Measurements from ENCODE around the gene PTGFRN. TPM values are rescaled to one million over a fixed set of nuclear protein-coding genes. Genes with fewer than 3 reads are reported as not detected.

Gene PTGFRN
- polyA plus RNA-seq, 1 donor from 2014 or later, result 20.1 TPM

DNA sequence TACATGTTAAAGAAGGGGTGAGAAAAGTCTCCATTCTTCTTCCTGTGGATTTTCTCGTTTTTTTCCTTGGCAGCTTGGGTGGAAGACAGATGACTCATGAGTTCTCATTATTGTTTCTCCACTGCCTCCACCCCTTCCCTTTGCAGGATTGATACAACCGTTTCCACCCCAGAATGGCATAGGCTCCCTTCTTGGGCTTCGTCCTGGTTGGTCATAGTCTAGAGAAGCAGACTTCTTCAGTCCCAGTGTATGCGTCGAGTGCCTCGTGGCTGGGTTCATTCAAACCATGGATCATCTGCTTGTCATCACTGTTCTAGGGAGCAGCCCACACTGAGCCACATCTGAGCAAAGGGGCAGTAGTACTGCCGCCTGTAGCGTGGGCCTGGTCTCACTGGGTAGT is 13.7 kb downstream of the PTGFRN start:
- Histone ChIP-seq H3K9me2 (ENCODE audit: insufficient read depth, low read length) (no peaks in the 10 kb centered on the region), H3K4me2 (ENCODE audit: low read length) (no peak overlapping the region), H3K27me3 (ENCODE audit: insufficient read depth, low read depth, low read length) (no peaks in the 10 kb centered on the region), H3K4me3 (ENCODE audit: low read length) (no peak overlapping the region), H3K27ac (ENCODE audit: low read length) (no peak overlapping the region), H2AFZ (ENCODE audit: low read depth, low read length) (no peak overlapping the region), H3K9me3 (ENCODE audit: low read length) (no peaks in the 10 kb centered on the region), H3K79me2 (replicated peaks; ENCODE audit: insufficient read depth, low read length) (peaks cover 9% of the 10 kb centered on the region), H3F3A (ENCODE audit: insufficient read depth, low read length, poor library complexity, severe bottlenecking) (no peaks in the 10 kb centered on the region), H3K9ac (ENCODE audit: low read length) (no peak overlapping the region), H4K20me1 (ENCODE audit: insufficient read depth) (no peaks in the 10 kb centered on the region), H3K36me3 (ENCODE audit: insufficient read depth, low read length) (no peaks in the 10 kb centered on the region)
- TF ChIP-seq TAF1 (IDR thresholded peaks at IDR 0.05; ENCODE audit: low read depth), result no peak
- no peak for TF ChIP-seq RAD21 (conservative IDR thresholded peaks at IDR 0.05)
- TF ChIP-seq, protein P1, sequence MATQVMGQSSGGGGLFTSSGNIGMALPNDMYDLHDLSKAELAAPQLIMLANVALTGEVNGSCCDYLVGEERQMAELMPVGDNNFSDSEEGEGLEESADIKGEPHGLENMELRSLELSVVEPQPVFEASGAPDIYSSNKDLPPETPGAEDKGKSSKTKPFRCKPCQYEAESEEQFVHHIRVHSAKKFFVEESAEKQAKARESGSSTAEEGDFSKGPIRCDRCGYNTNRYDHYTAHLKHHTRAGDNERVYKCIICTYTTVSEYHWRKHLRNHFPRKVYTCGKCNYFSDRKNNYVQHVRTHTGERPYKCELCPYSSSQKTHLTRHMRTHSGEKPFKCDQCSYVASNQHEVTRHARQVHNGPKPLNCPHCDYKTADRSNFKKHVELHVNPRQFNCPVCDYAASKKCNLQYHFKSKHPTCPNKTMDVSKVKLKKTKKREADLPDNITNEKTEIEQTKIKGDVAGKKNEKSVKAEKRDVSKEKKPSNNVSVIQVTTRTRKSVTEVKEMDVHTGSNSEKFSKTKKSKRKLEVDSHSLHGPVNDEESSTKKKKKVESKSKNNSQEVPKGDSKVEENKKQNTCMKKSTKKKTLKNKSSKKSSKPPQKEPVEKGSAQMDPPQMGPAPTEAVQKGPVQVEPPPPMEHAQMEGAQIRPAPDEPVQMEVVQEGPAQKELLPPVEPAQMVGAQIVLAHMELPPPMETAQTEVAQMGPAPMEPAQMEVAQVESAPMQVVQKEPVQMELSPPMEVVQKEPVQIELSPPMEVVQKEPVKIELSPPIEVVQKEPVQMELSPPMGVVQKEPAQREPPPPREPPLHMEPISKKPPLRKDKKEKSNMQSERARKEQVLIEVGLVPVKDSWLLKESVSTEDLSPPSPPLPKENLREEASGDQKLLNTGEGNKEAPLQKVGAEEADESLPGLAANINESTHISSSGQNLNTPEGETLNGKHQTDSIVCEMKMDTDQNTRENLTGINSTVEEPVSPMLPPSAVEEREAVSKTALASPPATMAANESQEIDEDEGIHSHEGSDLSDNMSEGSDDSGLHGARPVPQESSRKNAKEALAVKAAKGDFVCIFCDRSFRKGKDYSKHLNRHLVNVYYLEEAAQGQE (IDR thresholded peaks at IDR 0.05; ENCODE audit: borderline replicate concordance), result no peak
- TF ChIP-seq, protein P2, sequence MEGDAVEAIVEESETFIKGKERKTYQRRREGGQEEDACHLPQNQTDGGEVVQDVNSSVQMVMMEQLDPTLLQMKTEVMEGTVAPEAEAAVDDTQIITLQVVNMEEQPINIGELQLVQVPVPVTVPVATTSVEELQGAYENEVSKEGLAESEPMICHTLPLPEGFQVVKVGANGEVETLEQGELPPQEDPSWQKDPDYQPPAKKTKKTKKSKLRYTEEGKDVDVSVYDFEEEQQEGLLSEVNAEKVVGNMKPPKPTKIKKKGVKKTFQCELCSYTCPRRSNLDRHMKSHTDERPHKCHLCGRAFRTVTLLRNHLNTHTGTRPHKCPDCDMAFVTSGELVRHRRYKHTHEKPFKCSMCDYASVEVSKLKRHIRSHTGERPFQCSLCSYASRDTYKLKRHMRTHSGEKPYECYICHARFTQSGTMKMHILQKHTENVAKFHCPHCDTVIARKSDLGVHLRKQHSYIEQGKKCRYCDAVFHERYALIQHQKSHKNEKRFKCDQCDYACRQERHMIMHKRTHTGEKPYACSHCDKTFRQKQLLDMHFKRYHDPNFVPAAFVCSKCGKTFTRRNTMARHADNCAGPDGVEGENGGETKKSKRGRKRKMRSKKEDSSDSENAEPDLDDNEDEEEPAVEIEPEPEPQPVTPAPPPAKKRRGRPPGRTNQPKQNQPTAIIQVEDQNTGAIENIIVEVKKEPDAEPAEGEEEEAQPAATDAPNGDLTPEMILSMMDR (IDR thresholded peaks at IDR 0.05; ENCODE audit: poor library complexity, severe bottlenecking), result no peak
- no peak for TF ChIP-seq SMC3 (conservative IDR thresholded peaks at IDR 0.05; ENCODE audit: poor library complexity)
- TF ChIP-seq EP300 (conservative IDR thresholded peaks at IDR 0.05; ENCODE audit: poor library complexity, severe bottlenecking), result no peak
- TF ChIP-seq MXI1 (conservative IDR thresholded peaks at IDR 0.05; ENCODE audit: poor library complexity, severe bottlenecking), result no peak
- no peak for TF ChIP-seq EZH2 (IDR thresholded peaks at IDR 0.05; ENCODE audit: borderline replicate concordance, insufficient read depth, low read length, poor library complexity, severe bottlenecking)
- TF ChIP-seq POLR2AphosphoS5 (IDR thresholded peaks at IDR 0.05), result no peak

DNA sequence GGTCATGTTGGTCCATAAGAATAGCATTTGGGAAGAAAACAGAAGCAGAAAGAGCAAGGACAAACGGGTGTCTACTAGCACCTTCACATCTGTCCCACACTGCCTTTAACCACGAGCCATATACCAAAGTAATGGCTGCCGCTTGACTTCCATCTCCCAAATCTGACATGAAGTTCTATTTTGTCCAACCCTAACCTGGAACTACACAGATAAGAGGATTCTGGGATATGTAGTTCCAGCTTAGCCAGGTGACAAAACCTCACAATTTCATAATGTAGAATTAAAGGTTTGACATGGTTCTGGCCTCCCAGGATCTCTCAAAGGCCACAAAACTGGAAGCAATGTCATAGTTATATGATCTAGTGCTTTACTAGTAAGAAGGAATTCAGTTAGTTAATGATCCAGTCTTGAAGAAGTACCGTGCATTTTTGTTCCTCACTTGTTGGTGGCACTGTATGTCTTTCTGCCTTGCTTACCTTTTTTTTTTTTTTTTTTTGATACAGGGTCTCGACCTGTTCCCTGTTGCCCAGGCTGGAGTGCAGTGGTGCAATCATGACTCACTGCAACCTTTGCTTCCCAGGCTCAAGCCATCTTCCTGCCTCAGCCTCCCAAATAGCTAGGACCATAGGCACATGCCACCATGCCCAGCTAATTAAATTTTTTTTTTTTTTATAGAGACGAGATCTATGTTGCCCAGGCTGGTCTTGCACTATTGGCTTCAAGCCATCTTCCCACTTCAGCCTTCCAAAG is 17.5 kb downstream of the PTGFRN start:
- no peak overlapping the region for H3K4me2 ChIP-seq (ENCODE audit: low read length)
- H3K9me2 ChIP-seq (ENCODE audit: insufficient read depth, low read length), result no peaks in the 10 kb centered on the region
- H3K9me3 ChIP-seq (ENCODE audit: low read length), result no peaks in the 10 kb centered on the region
- no peak overlapping the region for H3K9ac ChIP-seq (ENCODE audit: low read length)
- no peaks in the 10 kb centered on the region for H3K36me3 ChIP-seq (ENCODE audit: insufficient read depth, low read length)
- no peak overlapping the region for H2AFZ ChIP-seq (ENCODE audit: low read depth, low read length)
- H3K79me2 ChIP-seq (replicated peaks; ENCODE audit: insufficient read depth, low read length), result peaks cover 3% of the 10 kb centered on the region
- no peak for TF ChIP-seq SMC3 (conservative IDR thresholded peaks at IDR 0.05; ENCODE audit: poor library complexity)
- TF ChIP-seq TAF1 (IDR thresholded peaks at IDR 0.05; ENCODE audit: low read depth), result no peak
- TF ChIP-seq RAD21 (conservative IDR thresholded peaks at IDR 0.05), result no peak
- TF ChIP-seq, protein P1 (IDR thresholded peaks at IDR 0.05; ENCODE audit: borderline replicate concordance), result no peak
- TF ChIP-seq MXI1 (conservative IDR thresholded peaks at IDR 0.05; ENCODE audit: poor library complexity, severe bottlenecking), result no peak
- no peak for TF ChIP-seq EP300 (conservative IDR thresholded peaks at IDR 0.05; ENCODE audit: poor library complexity, severe bottlenecking)
- no peak for TF ChIP-seq POLR2AphosphoS5 (IDR thresholded peaks at IDR 0.05)
- TF ChIP-seq, protein P2 (IDR thresholded peaks at IDR 0.05; ENCODE audit: poor library complexity, severe bottlenecking), result no peak
- no peak for TF ChIP-seq EZH2 (IDR thresholded peaks at IDR 0.05; ENCODE audit: borderline replicate concordance, insufficient read depth, low read length, poor library complexity, severe bottlenecking)
- no peak overlapping the region for H3K4me3 ChIP-seq (ENCODE audit: low read length)
- H3F3A ChIP-seq (ENCODE audit: insufficient read depth, low read length, poor library complexity, severe bottlenecking), result no peaks in the 10 kb centered on the region
- no peaks in the 10 kb centered on the region for H3K27me3 ChIP-seq (ENCODE audit: insufficient read depth, low read depth, low read length)
- H3K27ac ChIP-seq (ENCODE audit: low read length), result no peak overlapping the region
- H4K20me1 ChIP-seq (ENCODE audit: insufficient read depth), result no peaks in the 10 kb centered on the region
